ENCODE data around the gene TARM1.

DNA sequence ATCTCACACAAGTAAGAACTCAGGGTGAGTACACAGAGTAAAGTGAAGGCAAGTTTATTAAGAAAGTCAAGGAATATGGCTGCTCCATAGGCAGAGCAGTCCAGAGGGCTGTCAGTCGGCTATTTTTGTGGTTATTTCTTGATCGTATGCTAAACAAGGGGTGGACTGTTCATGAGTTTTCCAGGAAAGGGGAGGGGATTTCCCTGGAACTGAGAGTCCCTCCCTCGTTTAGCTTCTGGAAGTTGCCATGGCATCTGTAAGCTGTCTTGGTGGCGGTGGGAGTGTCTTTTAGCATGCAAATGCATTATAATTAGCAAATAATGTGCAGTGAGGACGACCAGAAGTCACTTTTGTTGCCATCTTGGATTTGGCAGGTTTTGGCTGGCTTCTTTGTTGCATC is 11.7 kb downstream of the TARM1 start:
- TF ChIP-seq EZH2 (IDR thresholded peaks at IDR 0.05; ENCODE audit: insufficient read depth, poor library complexity, severe bottlenecking), result no peak
- no peak for TF ChIP-seq EZH2phosphoT487 (IDR thresholded peaks at IDR 0.05; ENCODE audit: insufficient read depth, low read depth)

All from GM23248 (cell line).